HG03060 (cell line): ENCODE data around the gene PPP2R2D.

Experiments
- ATAC-seq: cut with Tn5 transposase; IDR thresholded peaks from one replicate; pipeline ENCODE4 v1.9.1; 2021; ENCODE audit warnings: low read depth, moderate number of reproducible peaks; ENCODE audit not compliant: unreplicated experiment

PPP2R2D gene

DNA sequence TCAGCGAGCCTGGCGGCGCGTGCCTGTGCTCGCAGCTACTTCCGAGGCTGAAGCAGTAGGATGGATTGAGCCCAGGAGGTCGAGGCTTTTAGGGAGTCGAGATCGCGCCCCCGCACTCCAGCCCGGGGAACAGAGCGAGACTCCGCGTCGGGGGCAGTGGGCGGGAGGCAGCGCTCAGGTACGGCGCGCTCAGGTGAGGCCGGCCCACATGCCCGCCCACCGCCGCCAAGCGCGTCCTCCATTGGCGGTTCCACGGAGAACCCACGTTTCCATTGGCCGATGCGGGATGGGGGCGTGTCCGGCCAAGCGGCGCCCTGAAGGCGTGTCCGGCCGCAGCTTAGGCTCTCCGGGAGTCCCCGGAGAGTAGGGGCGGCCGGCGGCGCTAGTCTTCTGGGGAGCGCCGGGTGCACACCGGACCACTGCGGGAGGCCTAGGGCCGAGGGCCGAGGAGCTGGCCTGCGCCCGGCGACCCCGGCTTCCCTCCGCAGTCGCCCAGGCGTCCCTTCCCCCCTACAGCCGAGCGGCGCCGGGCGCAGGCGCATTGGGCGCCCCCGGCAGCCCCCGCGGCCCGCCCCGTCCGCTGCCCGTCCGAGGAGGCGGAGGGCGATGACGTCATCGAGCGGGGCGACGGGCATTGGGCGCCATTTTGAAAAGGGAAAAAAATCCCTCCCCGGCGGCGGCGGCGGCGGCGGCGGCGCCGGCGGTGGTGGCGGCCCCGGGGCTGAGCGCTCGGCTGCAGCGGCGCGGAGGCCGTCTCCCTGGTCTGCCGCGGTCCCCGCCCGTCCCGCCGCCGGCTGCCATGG is at the start of gene PPP2R2D:
TSS of gene PPP2R2D (plus strand) at position 659 of the 803 bp plus-strand sequence. CDS start at position 800, 141 bp downstream.
- ATAC-seq, result peak; percentile 69

DNA sequence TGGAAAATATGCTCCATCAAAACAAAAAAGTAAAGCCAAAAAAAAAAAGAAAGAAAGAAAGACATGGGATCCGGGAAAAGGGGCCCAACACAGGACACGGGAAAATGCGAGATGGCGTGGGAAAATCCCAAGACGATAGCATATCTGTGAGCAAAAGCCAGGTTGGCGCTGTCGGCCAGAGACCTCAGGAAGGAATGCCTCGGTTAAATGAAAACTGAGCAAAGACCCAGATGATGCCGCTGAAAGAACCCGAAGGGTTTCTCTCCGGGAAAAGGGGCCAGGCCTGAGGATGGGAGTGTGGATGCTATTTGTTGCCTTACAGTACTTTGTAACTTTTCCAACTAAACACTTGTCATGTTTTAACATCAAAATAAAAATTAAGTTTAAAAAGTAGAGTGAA is 49.5 kb upstream of the PPP2R2D start:
- no peak for ATAC-seq

DNA sequence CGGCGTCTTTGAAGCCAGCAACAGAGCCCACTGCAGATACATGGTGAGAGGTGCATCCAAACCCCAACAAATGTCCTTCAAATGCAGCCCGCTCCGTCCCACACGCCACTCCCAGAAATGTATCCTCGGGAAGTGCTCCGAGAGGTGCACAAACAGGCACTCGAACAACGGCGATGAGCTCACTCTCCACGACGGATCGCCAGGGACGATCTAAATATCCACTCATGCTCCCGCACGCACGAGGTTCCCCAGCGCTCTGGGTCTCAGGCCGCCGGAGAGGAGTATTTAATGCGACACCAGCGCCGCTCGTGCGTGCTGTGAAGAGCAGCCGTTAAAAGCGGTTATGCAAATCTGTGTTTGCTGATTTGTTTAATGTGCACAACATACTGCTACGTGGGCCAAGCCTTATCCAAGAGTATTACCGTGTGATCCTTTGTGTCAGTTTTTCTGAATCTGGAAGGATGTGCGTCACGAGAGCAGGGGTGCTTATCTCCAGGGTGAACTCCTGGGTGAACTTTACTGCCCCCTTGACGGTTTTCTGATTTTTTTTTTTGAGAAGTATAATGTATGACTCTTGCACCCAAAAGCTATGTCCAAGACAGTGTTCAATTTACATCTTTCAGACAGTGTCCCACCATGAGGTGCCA is 48.5 kb upstream of the PPP2R2D start:
- no peak for ATAC-seq

DNA sequence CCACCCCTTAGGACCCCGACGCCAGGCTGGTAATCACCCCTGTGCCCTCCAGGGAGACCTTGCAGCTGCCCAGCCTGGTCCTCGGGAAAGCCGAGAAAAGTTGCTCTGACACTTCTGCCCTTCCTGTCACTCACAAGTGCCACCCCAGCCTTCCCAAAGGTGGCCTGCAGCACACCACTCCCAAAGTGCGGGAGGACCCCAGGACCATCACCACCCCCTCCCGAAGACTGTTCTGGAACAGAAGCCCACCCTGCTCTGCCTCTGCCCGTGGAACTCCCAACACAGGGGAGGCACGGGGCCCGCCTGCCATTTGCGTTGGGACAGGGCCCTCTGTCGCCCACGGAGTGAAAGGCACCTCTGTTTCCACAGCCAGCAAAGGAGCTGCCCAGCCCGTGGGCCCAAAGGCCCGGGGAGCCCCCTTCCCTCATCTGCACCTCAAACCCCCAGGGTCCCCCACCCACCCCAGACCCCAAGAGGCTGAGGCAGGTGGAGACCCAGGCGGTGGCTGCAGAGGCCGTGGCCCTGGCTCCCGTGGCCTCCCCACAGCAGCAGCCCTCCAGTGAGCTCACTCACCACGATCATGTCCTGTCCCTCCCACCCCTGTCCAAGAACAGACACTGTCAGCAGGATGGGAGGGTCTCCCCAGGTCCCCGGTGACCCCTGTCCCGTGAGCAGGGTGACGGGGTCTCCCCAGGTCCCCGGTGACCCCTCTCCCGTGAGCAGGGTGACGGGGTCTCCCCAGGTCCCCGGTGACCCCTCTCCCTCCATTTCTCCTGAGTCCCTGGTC is 47.8 kb upstream of the PPP2R2D start:
- ATAC-seq, result no peak

DNA sequence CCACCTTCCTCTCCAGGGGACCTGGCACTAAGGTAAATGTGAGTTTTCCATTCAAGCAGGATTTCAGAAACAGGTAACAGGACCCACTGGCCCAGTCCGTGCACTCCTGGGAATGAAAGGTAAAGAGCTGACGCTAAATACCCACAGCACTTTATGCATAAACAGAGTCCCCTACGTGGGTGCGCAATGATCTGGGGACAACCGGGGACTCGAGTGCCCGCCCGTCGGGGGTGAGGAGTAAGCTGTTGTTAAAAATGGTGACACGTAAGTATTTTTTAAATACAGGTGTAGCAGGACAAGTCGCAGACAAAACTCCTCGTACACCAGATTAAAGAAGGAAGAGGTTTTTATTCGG is 47.2 kb upstream of the PPP2R2D start:
- ATAC-seq, result no peak

DNA sequence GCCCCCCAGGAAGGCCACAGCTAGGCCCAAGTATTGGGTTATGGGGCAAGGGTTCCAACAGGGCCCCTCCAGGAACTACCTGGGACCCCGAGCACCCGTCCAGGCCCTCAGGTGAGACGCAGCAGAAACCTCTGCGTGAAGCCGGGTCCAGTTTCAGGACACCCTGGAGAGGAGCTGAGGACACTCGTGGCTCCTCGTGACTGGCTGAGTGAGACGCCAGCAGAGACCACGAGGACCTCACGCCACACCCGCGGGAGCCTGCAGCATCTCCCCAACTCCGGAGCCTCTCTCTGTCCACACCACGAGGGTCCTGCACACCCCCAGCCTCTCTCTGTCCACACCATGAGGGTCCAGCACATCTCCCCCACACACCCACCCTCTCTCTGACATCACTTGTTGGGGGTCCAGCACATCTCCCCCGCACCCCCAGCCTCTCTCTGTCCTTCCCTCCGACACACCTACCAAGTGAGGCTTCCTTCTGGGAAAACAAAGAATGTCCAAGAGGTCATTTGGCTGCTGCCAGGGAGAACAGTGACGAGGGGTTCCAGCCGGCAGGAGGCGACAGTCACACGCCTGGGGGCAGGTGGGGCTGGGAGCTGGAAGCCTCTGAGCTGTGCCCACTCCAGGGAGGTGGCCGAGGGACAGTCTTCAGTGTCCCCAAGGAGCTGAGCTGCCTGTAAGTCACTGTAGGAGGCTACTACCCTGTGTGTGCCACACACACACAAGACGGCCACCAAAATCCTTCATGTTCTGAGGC is 46.1 kb upstream of the PPP2R2D start:
- no peak for ATAC-seq

DNA sequence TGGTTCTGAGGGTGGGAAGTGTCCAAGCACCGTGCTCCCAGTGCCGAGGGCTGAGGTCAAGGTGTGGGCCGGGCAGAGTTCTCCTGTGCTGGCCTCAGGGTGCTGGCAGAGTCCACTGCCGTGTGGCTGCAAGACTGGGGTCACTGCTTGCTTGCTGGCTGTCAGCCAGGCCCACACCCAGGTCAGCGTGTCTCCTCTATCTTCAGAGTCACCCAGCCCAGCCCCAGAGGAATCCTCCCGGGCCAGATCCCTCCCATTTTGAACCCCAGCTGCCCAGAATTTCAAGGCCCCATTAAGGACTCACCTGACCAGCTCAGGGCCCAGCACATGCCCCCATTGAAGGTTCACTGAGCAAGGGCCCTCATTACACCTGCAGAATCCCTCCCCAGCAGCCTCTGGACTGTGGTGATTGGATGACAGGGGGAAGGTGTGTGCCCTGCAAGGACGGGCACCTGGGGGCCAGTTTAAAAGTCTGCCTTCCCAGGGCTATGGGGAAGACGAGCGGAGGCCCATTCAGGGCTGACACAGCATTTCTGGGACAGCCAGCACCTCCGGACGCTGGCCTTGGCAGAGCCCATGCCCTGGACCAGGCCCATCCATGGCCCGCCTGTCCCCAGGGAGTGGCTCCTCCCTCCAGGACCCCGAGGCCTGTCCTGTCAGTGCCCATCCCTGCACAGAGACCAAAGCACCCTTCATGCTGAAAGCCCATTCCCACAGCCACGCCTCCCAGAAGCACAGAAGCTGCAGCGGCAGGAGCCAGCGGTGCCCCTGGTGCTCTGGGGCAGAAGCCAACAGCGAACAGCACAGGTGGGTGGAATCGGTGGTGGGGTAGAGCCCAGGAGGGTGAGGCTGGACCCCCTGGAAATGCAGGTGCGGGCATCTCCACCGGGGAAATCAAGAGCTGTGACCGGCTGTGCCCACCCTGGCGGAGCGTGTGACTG is 45.1 kb upstream of the PPP2R2D start:
- ATAC-seq, result no peak

DNA sequence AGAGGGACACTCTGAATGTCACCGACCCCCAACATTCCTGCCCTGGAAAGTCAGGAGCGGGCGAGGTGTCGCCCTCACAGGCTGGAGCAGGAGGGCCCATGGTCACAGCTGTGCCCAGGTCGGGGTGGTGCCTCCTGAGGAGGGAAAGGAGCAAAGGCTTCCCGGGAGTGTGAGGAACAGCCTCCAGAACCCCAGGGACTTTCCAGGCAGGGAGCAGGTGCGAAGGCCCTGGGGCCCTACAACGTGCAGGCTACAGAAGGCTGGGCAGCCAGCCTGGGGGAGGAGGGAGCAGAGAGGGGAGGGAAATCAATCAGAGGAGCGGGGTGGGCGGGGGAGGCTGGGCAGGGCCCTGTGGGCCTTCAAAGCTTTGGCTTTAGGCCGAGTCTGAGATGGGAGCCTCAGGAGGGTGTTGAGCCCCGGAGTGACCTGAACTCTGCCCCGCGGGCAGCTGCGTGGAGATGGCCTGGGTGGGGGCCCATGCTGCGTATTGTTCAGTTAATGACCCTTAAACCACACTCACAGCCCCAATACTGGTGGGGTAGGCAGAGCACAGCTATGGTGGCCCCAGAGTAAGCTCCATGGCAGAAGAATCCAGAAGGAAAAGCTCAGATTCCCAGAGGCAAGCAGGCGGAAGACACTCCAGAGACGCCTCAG is 44.2 kb upstream of the PPP2R2D start:
- no peak for ATAC-seq

DNA sequence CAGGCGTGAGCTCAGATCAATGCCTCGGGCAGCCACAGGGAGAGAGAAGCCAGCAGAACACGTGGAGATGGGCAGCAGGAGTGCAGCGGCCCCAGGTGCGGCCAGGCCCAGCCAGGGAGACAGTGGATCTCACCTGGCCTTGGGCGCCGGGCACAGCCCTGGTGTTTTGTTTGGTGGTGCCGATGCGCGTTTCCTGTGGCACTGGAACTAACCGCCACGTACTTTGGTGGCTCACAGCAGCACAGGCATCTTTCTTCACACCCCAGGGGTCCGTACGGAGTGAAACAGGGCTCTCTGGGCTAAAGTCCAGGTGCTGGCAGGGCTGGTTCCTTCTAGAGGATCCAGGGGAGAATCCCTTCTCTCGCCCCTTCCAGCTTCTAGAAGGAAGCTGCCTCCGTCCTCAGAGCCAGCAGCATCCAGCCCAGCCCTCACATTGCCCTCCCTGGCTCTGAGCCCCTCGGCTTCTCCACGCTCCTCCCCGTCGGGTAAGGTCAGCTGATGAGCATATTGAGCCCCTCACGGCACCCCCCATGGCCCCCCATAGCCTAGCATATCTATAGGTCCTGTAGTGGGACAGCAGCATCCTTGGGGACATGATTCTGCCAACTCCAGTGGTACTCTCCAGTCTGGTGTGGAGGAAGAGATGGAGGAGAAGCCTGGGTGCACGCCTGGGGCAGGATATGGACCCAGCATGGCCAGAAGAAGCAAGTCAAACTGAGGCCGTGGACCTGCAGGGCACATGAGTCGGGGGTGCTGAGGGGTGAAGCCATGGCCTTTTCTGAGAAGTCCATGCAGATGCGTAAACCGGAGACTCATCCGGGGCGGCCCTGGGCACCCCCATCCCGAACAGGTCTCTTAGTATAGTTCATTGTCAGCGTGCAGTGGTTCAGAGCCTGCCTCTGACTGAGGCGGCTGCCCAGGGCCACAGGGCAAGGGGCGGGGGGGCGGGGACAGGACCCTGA is 43.4 kb upstream of the PPP2R2D start:
- ATAC-seq, result no peak

DNA sequence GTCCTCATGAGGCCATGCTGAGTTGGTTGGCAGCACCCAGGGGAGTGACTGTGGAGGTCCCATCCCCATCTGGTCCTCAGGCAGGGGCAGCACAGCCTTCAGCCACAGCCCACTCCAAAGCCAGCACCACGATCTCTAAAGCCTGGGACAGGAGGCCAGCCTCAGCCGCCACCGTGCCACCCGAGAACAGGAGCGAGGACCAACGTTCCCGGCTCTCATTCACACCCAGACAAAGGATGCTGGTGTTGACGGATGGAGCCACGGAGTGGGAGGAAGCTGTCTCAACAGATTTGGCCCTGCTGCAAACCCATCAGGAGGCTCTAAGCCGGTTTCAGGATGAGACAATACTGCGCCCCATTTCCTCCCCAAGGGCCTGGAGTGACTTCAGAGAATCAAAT is 42.7 kb upstream of the PPP2R2D start:
- no peak for ATAC-seq

DNA sequence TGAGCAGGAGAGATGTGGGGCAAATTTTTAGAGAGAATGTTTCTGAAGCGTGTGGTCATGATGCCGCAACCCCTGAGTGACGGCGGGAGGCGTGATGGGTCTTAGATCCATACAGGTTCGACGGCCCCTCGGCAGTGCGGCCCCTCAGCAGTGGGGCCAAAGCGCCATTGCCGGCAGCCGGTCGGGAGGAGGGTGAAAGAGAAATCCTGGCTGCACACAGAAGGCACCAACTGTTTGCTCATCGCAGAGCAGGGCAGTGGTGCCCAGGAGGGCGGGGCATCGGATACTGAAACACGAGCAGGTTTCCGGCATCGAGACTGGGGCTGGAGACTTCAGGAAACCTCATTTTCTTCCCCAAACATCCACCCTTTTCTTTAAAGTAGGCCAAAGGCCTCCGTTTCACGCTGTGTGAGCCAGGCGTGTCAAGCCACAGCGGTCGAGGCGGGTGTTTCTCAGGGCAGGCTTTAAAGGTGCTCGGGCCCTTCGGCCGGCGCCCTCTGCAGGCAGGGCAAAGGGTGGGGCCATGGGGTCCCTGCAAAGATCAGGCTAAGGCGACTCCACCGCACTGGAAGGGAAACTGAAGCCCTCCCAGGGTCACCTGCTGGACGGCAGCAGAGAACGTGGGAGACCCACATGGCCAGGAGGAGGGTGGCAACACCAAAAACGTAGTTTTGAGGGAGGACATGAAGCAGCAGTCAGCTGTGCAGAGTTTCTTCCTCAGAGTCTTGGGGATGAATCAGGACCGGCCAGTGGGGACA is 42.0 kb upstream of the PPP2R2D start:
- no peak for ATAC-seq

DNA sequence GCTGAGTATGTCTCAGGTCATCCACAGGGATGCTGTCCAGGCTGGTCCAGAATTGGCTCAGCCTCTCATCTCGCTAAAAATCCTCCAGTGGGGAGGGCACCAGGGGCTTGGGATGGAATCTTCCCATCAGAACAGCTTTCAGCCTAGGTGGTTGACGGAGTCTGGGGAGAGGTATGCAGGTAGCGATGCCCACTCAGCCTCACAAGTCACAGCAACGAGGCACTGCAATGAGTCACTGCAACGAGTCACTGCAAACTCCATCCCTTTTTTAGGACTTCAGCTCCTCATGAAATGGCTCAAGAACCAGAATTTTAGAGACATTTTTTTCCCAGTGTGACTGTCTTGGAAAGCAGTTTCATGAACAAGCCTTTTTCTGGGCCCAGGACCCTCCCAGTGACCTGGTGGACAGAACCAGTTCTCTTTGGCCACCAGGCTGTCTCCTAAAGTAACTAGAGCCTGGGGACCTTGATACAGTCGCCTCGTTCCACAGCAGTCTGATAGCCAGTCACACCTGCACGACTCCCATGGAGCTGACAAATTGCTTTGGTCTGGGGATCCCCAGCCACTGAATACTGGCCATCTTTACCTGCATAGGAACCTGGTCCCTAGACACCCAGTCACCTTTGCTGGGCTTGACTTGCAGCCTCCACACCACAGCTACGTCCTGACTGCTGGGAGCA is 41.3 kb upstream of the PPP2R2D start:
- no peak for ATAC-seq

DNA sequence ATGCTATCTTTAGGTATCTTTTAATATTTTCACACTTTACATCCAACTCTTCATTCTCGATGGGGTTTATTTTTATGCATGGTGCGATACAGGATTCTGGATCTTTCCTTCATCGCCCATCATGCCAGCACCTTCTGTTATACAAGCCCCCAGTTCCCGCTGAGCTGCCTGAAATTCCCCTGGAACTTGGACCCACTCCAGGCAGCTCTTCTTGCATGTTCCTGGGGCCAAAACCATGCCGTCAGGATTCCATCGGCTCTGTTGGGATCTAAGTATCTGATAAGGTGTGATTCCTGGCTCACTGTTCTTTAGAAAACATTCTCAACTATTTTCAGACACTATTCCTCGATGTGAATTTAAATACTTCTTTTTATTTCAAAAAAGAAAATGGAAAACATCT is 40.5 kb upstream of the PPP2R2D start:
- ATAC-seq, result no peak

DNA sequence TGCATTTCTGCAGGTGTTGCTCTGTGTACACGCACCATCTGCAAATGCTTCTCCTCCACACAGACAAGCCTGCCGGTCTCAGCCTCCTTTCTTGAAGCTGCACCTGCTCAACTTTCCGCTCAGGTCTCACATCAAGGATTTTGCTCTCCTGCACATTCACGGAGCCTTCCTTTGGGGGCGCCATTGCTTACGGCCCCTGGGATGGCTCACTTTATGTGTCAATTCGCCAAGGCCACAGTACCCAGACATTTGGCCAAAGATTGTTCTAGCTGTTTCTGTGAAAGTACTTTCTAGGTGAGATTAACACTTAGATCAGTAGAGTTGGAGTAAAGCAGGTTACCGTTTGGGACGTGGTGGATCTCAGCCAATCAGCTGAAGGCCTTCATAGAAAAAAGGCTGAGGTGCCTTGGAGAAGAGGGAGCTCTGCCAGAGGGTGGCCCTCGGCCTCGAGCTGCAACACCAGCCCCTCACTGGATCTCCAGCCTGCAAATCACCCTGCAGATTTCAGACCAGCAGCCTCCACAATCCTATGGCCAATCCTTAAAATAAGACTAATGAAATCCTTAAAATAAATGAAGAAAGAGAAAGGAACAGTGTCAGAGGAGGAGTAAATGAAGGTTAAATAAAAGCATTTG is 39.9 kb upstream of the PPP2R2D start:
- no peak for ATAC-seq

DNA sequence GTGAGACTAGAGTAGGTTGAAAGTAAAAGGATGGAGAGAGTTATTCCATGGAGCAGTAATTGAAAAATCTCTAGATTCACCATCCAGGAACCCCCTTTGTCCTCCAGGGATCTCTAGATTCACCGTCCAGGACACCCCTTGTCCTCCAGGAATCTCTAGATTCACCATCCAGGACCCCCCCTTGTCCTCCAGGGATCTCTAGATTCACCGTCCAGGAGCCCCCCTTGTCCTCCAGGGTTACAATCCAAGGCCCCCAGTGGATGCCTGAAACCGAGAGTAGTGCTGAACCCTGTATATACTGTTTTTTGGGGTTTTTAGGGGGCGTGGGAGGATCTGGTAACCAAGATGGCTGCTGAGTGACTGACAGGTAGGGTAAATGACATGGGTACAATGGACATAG is 38.3 kb upstream of the PPP2R2D start:
- no peak for ATAC-seq

DNA sequence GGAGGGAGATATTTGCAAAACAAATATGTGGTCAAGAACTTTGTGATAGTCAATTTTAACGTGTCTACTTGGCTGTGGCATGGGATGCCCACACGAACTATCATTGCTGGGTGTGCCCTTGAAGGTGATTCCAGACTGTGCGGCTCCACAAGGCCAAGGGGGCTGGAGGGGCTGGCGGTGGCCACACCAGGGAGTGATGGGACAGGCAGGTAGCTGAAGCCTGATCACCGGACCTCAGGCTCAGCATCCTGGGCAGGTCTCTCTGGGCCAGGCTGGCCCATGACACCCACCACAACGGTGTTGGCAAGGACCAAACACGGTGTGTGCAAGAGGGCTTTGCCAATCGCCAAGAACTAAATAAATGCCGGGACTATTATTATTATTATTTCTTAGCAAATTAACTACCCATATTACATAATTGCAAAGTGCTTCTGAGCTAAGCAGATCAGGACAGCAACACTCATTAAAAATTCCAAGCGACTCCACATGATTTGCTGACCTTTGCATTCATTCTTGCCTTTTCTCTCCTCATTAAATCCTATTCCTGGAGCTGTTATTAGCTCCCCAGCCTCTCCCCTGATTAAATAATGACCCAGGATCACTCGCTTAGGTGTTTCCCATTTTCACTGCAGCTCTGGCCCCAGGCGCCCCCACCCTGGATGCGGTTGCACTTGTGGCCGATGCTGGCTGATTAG is 35.4 kb upstream of the PPP2R2D start:
- ATAC-seq, result no peak
